COLO668 (cell line): ENCODE results near the gene OSTC.

ENCODE experiments used
- DNase-seq: peaks from one replicate; lab custom pipeline; 2025; ENCODE audit not compliant: unreplicated experiment; lab: John Stamatoyannopoulos, UW

The OSTC gene

GRCh38 chr4:108644237-108644636 is 6.2 kb upstream of the OSTC start:
- DNase-seq = no peak

- no peak for DNase-seq
These were observed 3.7 kb upstream of the OSTC start for GRCh38 chr4:108646706-108647105.

- no peak for DNase-seq
These were observed 562 bp upstream of the OSTC start for GRCh38 chr4:108649863-108650211.

GRCh38 chr4:108651014-108651791 is 804 bp downstream of the OSTC start:
- DNase-seq = no peak

- DNase-seq = no peak
These were observed 12.2 kb downstream of the OSTC start for GRCh38 chr4:108662629-108663028.

GRCh38 chr4:108674356-108674977 is 24.1 kb downstream of the OSTC start:
- no peak for DNase-seq

GRCh38 chr4:108681321-108681809 is 31.0 kb downstream of the OSTC start:
- no peak for DNase-seq

- DNase-seq = no peak
These were observed 33.1 kb downstream of the OSTC start for GRCh38 chr4:108683479-108683878.

GRCh38 chr4:108685036-108685686 is 34.8 kb downstream of the OSTC start:
- DNase-seq = no peak

GRCh38 chr4:108690738-108691137 is 40.3 kb downstream of the OSTC start:
- no peak for DNase-seq

GRCh38 chr4:108693211-108693610 is 42.8 kb downstream of the OSTC start:
- no peak for DNase-seq

GRCh38 chr4:108693819-108694218 is 43.4 kb downstream of the OSTC start:
- no peak for DNase-seq

GRCh38 chr4:108694423-108694822 is 44.0 kb downstream of the OSTC start:
- DNase-seq = no peak

- no peak for DNase-seq
These were observed 44.7 kb downstream of the OSTC start for GRCh38 chr4:108695062-108695461.

GRCh38 chr4:108696160-108696559 is 45.8 kb downstream of the OSTC start:
- DNase-seq = no peak

GRCh38 chr4:108700081-108700757 is 49.8 kb downstream of the OSTC start:
- no peak for DNase-seq

- DNase-seq = no peak
These were observed 52.6 kb downstream of the OSTC start for GRCh38 chr4:108702960-108703359.

- DNase-seq = no peak
These were observed 53.0 kb downstream of the OSTC start for GRCh38 chr4:108703370-108703769.

- DNase-seq = no peak
These were observed 53.6 kb downstream of the OSTC start for GRCh38 chr4:108703966-108704365.

GRCh38 chr4:108706289-108706688 is 55.9 kb downstream of the OSTC start:
- no peak for DNase-seq

GRCh38 chr4:108709234-108709633 is 58.8 kb downstream of the OSTC start:
- no peak for DNase-seq

- DNase-seq = no peak
These were observed 59.3 kb downstream of the OSTC start for GRCh38 chr4:108709722-108710121.
